Omental fat pad (tissue), 4 donors: ENCODE measurements around the gene SLC7A9. TPM values are rescaled to one million over a fixed set of nuclear protein-coding genes. Genes with fewer than 3 reads are reported as not detected.
"Not testable (repeated sequence)": the region's sequence is repeated elsewhere in the genome, so short reads cannot be mapped to it uniquely, and the experiment has no call there.

Experiments used
- ATAC-seq: fragments of 150-250 bp; one replicate; pipeline ENCODE4 v1.9.1; 2016; ENCODE audit warnings: mild to moderate bottlenecking, moderate library complexity; ENCODE audit not compliant: low FRiP score
- DNase-seq: peaks from one replicate; pipeline ENCODE4 v3.0.0-alpha.2; 2019; ENCODE audit warnings: low spot score
- total RNA-seq, 4 donors: library from RNA; depleted of rRNA; stranded (reverse); fragments of >200 nt; gene quantifications; one replicate each; pipeline ENCODE4 v1.1.0, GENCODE V29; 2016
- TF ChIP-seq, protein P1 (sequence below), 3 donors: fragments of 450-650 bp; IDR thresholded peaks; one replicate each; pipeline ENCODE4 v1.5.1; 2016 to 2017; ENCODE audit warnings: antibody characterized with exemption in 3 of 3, mild to moderate bottlenecking in 3 of 3, moderate library complexity in 2 of 3

The SLC7A9 gene
- total RNA-seq, 4 donors from 2014 or later = 0.36 to 1.4 TPM; not detected in 2

DNA sequence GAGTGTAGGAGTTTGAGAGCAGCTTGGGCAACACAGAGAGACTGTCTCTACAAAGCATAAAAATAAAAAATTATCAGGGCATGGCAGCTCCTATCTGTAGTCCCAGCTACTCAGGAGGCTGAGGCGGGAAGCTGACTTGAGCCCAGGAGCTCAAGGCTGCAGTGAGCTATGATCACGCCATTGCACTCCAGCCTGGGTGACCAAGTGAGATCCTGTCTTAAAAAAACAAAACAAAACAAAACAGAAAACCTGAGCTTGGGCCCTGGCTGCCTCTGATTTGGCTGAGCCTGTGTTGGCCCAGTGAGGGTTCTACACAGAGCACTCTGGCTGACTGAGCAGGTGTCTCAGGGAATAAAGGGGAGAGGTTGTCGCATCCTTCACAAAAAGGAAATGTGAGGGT lies 8.0 kb downstream of the SLC7A9 start:
- TF ChIP-seq, protein P1, sequence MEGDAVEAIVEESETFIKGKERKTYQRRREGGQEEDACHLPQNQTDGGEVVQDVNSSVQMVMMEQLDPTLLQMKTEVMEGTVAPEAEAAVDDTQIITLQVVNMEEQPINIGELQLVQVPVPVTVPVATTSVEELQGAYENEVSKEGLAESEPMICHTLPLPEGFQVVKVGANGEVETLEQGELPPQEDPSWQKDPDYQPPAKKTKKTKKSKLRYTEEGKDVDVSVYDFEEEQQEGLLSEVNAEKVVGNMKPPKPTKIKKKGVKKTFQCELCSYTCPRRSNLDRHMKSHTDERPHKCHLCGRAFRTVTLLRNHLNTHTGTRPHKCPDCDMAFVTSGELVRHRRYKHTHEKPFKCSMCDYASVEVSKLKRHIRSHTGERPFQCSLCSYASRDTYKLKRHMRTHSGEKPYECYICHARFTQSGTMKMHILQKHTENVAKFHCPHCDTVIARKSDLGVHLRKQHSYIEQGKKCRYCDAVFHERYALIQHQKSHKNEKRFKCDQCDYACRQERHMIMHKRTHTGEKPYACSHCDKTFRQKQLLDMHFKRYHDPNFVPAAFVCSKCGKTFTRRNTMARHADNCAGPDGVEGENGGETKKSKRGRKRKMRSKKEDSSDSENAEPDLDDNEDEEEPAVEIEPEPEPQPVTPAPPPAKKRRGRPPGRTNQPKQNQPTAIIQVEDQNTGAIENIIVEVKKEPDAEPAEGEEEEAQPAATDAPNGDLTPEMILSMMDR (IDR thresholded peaks at IDR 0.05) = no peak
- DNase-seq = no peak
- ATAC-seq = no peak

DNA sequence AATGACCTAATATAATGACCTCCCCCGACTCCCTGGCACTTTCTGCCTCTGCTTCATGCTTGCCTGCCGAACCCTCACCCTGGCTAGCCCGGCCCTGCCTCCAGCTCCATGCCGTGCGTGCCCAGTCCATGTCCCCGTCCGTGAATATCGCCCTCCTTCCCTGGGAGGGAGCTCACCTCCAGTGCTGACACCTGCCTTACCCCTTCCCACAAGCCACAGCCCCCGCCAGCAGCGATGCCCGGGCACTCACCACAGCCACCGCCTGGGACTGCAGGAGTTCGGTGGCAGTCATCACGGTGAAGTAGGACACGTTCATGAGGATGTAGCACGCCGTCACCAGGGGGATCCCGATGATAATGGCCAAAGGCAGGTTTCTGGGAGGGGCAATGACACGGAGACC lies 10.0 kb downstream of the SLC7A9 start:
- DNase-seq (no peak), ATAC-seq (no peak)
- TF ChIP-seq, protein P1 (IDR thresholded peaks at IDR 0.05) = no peak

DNA sequence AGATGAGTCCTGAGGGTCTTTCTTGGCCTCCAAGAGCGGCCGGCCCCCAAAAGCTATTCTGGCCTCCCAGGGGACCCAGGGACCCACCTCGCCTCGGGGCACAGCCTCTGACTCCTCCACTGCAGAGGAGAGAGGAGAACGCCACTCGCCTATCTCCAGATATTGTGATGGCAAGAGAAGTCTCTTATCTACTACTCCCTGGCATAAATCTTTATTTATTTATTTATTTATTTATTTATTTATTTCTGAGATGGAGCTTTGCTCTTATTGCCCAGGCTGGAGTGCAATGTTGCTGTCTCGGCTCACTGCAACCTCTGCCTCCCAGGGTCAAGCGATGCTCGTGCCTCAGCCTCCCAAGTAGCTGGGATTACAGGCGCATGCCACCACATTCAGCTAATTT lies 11.0 kb downstream of the SLC7A9 start:
- TF ChIP-seq, protein P1 (IDR thresholded peaks at IDR 0.05) = no peak
- DNase-seq = no peak
- ATAC-seq = no peak

DNA sequence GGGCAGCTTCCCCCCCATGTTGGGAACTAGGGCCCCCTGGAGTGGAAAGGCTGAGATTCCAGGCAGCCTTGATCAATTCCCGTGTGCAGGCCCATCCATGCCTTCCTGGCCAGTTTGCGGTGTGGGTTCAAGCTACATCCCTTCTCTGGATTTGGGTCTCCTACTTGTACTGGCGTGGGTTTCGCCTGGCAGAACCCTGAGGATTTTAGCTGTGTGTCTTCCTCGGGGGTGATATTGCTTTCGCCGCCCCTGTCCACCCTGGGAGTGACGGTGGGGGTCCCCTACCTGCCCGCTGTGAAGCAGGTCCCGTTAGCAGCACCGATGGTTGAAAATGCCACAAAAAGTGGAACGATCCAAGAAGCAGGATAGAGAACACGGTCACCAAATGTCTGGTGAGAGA lies 11.4 kb downstream of the SLC7A9 start:
- TF ChIP-seq, protein P1 (IDR thresholded peaks at IDR 0.05) = no peak

DNA sequence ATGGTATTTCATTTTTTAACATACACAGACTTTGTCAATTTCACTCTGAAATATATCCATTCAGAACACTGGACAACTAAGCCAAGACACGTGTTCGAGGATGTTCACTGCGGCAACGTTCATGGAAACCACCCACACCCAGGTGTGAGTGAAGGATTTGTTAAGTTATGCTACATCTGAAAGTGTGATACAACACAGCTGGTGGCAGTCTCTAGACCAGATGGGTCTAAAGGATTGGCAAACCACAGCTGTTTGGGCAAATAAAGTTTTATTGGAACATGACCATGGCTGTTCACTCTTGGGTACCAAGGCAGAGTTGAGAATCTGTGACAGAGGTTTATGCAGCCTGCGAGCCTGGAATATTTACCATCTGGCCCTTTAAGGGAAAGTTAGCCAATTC lies 12.0 kb downstream of the SLC7A9 start:
- no peak for ATAC-seq
- TF ChIP-seq, protein P1 (IDR thresholded peaks at IDR 0.05) = no peak
- no peak for DNase-seq

More for the DNA sequence above, 11.4 kb downstream of the SLC7A9 start:
- ATAC-seq (no peak), DNase-seq (no peak)

DNA sequence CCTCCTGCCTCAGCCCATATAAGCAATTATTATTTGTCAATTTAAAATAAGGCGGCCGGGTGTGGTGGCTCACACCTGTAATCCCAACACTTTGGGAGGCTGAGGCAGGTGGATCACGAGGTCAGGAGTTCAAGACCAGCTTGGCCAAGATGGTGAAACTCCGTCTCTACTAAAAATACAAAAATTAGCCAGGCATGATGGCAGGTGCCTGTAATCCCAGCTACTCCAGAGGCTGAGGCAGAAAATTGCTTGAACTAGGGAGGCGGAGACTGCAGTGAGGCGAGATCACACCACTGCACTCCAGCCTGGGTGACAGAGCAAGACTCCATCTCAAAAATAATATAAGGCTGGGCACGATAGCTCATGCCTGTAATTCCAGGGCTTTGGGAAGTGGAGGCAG lies 12.7 kb downstream of the SLC7A9 start:
- not testable (repeated sequence) for DNase-seq

DNA sequence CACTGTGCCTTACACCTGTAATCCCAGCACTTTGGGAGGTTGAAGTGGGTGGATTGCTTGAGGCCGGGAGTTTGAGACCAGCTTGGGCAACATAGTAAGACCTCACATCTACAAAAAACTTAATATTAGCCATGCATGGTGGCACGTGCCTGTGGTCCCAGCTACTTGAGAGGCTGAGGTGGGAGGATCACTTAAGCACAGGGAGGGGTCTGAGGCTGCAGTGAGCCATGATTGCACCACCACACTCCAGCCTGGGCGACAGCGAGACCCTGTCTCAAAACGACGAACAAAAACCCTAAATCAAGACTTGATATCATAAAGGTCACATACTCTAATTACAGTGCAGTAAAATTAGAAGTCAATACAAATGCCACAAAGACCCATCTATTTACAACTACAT lies 17.4 kb downstream of the SLC7A9 start:
- TF ChIP-seq, protein P1 (IDR thresholded peaks at IDR 0.05) = no peak
- ATAC-seq = no peak
- no peak for DNase-seq

More for the DNA sequence above, 12.7 kb downstream of the SLC7A9 start:
- ATAC-seq = not testable (repeated sequence)

DNA sequence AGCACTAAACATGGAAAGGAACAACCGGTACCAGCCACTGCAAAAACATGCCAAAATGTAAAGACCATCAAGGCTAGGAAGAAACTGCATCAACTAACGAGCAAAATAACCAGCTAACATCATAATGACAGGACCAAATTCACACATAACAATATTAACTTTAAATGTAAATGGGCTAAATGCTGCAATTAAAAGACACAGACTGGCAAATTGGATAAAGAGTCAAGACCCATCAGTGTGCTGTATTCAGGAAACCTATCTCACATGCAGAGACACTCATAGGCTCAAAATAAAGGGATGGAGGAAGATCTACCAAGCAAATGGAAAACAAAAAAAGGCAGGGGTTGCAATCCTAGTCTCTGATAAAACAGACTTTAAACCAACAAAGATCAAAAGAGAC lies 21.5 kb downstream of the SLC7A9 start:
- ATAC-seq, DNase-seq: not testable (repeated sequence)
